HCT116 (cell line): ENCODE results near the gene SERPINA3. TPM values are rescaled to one million over a fixed set of nuclear protein-coding genes. Genes with fewer than 3 reads are reported as not detected.

Experiments used
- ATAC-seq: fragments of 200-7000 bp; cut with Tn5 transposase; 2 replicates; pipeline ENCODE4 v1.9.1; 2020; ENCODE audit warnings: mild to moderate bottlenecking, moderate library complexity
- BruUV-seq: library from RNA; stranded (reverse); fragments of 400-500 nt; replicated peaks from 2 replicates; lab custom pipeline; 2021; lab: Mats Ljungman, UMichigan
- CTCF ChIA-PET: fragments of 300-600 bp; sonication (Branson Sonifier 250); formaldehyde crosslinking; loops from one replicate; lab custom pipeline; 2021; ENCODE audit warnings: antibody characterized with exemption; lab: Charles Lee
- POLR2A ChIA-PET: fragments of 300-600, 350-600 bp; sonication (Branson Sonifier 250); formaldehyde crosslinking; loops from one replicate; lab custom pipeline; 2021; ENCODE audit warnings: antibody characterized with exemption; lab: Charles Lee
- RAD21 ChIA-PET, 2 experiments: fragments of 300-600 bp; sonication (Branson Sonifier 250); formaldehyde crosslinking; loops; one replicate each; lab custom pipeline; 2023; ENCODE audit warnings: low total read pairs in 2 of 2; ENCODE audit not compliant: uncharacterized antibody in 2 of 2, unreplicated experiment in 2 of 2, low non-redundant PET in 1 of 2; lab: Charles Lee
- DNase-seq: peaks from one replicate; pipeline ENCODE4 v3.0.0-alpha.2; 2010; ENCODE audit warnings: low read depth, low spot score
- H2AFZ ChIP-seq: fragments of 200-600 bp; shearing (Covaris generic), sonication (generic); 2 replicates; pipeline ENCODE4 v1.6.1; 2017; ENCODE audit warnings: low read depth, mixed run types, mixed read lengths, antibody characterized with exemption, low read length; ENCODE audit not compliant: poor library complexity, severe bottlenecking
- H3K27ac ChIP-seq: 2 replicates; pipeline ENCODE4 v1.5.1; 2012; ENCODE audit warnings: low read depth, low read length
- H3K27me3 ChIP-seq: fragments of 200-600 bp; sonication (generic); 2 replicates; pipeline ENCODE4 v1.6.1; 2016; ENCODE audit warnings: mixed run types, low read length, mixed read lengths; ENCODE audit not compliant: insufficient read depth
- H3K36me3 ChIP-seq, 2 experiments: fragments of 200-500 bp in 1 of 2; fragments of 200-600 bp in 1 of 2; sonication (Bioruptor generic) in 1 of 2; sonication (generic) in 1 of 2; 2 replicates each; pipeline versions ENCODE4 v1.5.1 to v1.6.1; 2014 to 2016; ENCODE audit warnings: low read length in 2 of 2, inconsistent platforms in 1 of 2, mixed read lengths in 1 of 2, mixed run types in 1 of 2; ENCODE audit not compliant: insufficient read depth in 2 of 2, control insufficient read depth in 1 of 2
- H3K4me1 ChIP-seq, 2 experiments: fragments of 200-600 bp in 1 of 2; sonication (generic) in 1 of 2; 2 replicates each; pipeline versions ENCODE4 v1.5.1 to v1.6.1; 2012 to 2017; ENCODE audit warnings: low read length in 2 of 2, inconsistent platforms in 1 of 2, mild to moderate bottlenecking in 1 of 2, mixed read lengths in 1 of 2, mixed run types in 1 of 2, moderate library complexity in 1 of 2; ENCODE audit not compliant: insufficient read depth in 2 of 2, control insufficient read depth in 1 of 2
- H3K4me2 ChIP-seq: fragments of 200-600 bp; sonication (generic); 2 replicates; pipeline ENCODE4 v1.6.1; 2017; ENCODE audit warnings: mixed run types, low read length, mixed read lengths
- H3K4me3 ChIP-seq, 2 experiments: fragments of 200-600 bp in 1 of 2; sonication (generic) in 1 of 2; replicated peaks in 1 of 2; 2 replicates each; pipeline ENCODE4 v1.5.1; 2011 to 2016; ENCODE audit warnings: low read length in 2 of 2, control low read depth in 1 of 2, low read depth in 1 of 2, mild to moderate bottlenecking in 1 of 2, mixed read lengths in 1 of 2, mixed run types in 1 of 2
- H3K79me2 ChIP-seq: fragments of 200-600 bp; sonication (generic); 2 replicates; pipeline ENCODE4 v1.6.1; 2017; ENCODE audit warnings: mild to moderate bottlenecking, mixed run types, low read length, moderate library complexity, mixed read lengths; ENCODE audit not compliant: insufficient read depth
- H3K9ac ChIP-seq: fragments of 200-600 bp; sonication (generic); 2 replicates; pipeline ENCODE4 v1.6.1; 2016; ENCODE audit warnings: low read length, mixed read lengths
- H3K9me2 ChIP-seq: fragments of 200-600 bp; sonication (generic), shearing (Covaris generic); 2 replicates; pipeline ENCODE4 v1.6.1; 2017; ENCODE audit warnings: mixed run types, mild to moderate bottlenecking, moderate library complexity; ENCODE audit not compliant: insufficient read depth
- H3K9me3 ChIP-seq, 2 experiments: fragments of 200-500 bp in 1 of 2; fragments of 200-600 bp in 1 of 2; sonication (Bioruptor generic) in 1 of 2; sonication (generic) in 1 of 2; 2 replicates each; pipeline ENCODE4 v1.6.1; 2014 to 2017; ENCODE audit warnings: low read length in 2 of 2, mixed read lengths in 2 of 2, inconsistent platforms in 1 of 2, low read depth in 1 of 2, mild to moderate bottlenecking in 1 of 2, mixed run types in 1 of 2, moderate library complexity in 1 of 2; ENCODE audit not compliant: control insufficient read depth in 1 of 2, insufficient read depth in 1 of 2
- H4K20me1 ChIP-seq: fragments of 200-600 bp; sonication (generic), shearing (Covaris generic); 2 replicates; pipeline ENCODE4 v1.6.1; 2017; ENCODE audit warnings: mixed run types, mild to moderate bottlenecking, moderate library complexity; ENCODE audit not compliant: insufficient read depth
- ATF3 ChIP-seq: IDR thresholded peaks from 2 replicates; pipeline ENCODE4 v1.6.1; 2012
- CBX3 ChIP-seq: IDR thresholded peaks from 2 replicates; pipeline ENCODE4 v1.6.1; 2012; ENCODE audit warnings: low read depth
- EZH2 ChIP-seq: fragments of 200-600 bp; sonication (generic); IDR thresholded peaks from 2 replicates; pipeline ENCODE4 v1.6.1; 2017; ENCODE audit warnings: antibody characterized with exemption, mixed run types
- EZH2phosphoT487 ChIP-seq: fragments of 200-600 bp; IDR thresholded peaks from 2 replicates; pipeline ENCODE4 v1.6.1; 2018; ENCODE audit warnings: antibody characterized with exemption, borderline replicate concordance
- MAX ChIP-seq: IDR thresholded peaks from 2 replicates; pipeline ENCODE4 v1.6.1; 2012
- POLR2A ChIP-seq: IDR thresholded peaks from 2 replicates; pipeline ENCODE4 v1.7.0; 2011; ENCODE audit warnings: borderline replicate concordance; ENCODE audit not compliant: insufficient read depth, insufficient read length; ENCODE audit errors: extremely low read depth
- POLR2AphosphoS5 ChIP-seq: IDR thresholded peaks from 2 replicates; pipeline ENCODE4 v1.6.1; 2011; ENCODE audit warnings: mild to moderate bottlenecking, low read depth, low read length, moderate library complexity
- RAD21 ChIP-seq: IDR thresholded peaks from 2 replicates; pipeline ENCODE4 v1.6.1; 2012; ENCODE audit warnings: low read depth, mild to moderate bottlenecking
- YY1 ChIP-seq: IDR thresholded peaks from 2 replicates; pipeline ENCODE4 v1.6.1; 2011; ENCODE audit warnings: low read length, low read depth, moderate library complexity, mild to moderate bottlenecking; ENCODE audit not compliant: insufficient replicate concordance; ENCODE audit errors: extremely low read depth
- ZBTB33 ChIP-seq: IDR thresholded peaks from 2 replicates; pipeline ENCODE4 v1.6.1; 2011; ENCODE audit warnings: mild to moderate bottlenecking, low read length, moderate library complexity; ENCODE audit not compliant: insufficient replicate concordance; ENCODE audit errors: extremely low read depth
- ZFX ChIP-seq: fragments of 450-650 bp; IDR thresholded peaks from 2 replicates; pipeline ENCODE4 v1.6.1; 2017
- ZNF274 ChIP-seq: fragments of 200-500 bp; sonication (Bioruptor generic); IDR thresholded peaks from 2 replicates; pipeline ENCODE4 v1.6.1; 2014; ENCODE audit warnings: mild to moderate bottlenecking, low read depth, low read length, inconsistent platforms
- intact Hi-C: fragments of 100-400 bp; cut with micrococcal nuclease; formaldehyde crosslinking; loops from 2 replicates; pipeline ENCODE4 v1.10.0; 2022
- total RNA-seq: library from RNA; stranded (reverse); gene quantifications from one replicate; pipeline ENCODE4 v1.2.1, GENCODE V29; 2021; ENCODE audit not compliant: unreplicated experiment
- TF ChIP-seq, protein P1 (sequence below): IDR thresholded peaks from 2 replicates; pipeline ENCODE4 v1.6.1; 2012; ENCODE audit warnings: low read depth
- TF ChIP-seq, protein P2 (sequence below), 3 experiments: fragments of 200-600 bp in 1 of 3; sonication (generic) in 1 of 3; IDR thresholded peaks in 2 of 3; conservative IDR thresholded peaks in 1 of 3; 2 replicates each; pipeline ENCODE4 v1.5.1; 2012 to 2017; ENCODE audit warnings: low read depth in 2 of 3, low read length in 2 of 3, antibody characterized with exemption in 1 of 3, borderline replicate concordance in 1 of 3, control low read depth in 1 of 3, mild to moderate bottlenecking in 1 of 3, mixed read lengths in 1 of 3, mixed run types in 1 of 3, moderate library complexity in 1 of 3; ENCODE audit not compliant: insufficient read depth in 1 of 3

SERPINA3 gene
- total RNA-seq, 1 experiment from 2014 or later = 4.3 TPM

DNA sequence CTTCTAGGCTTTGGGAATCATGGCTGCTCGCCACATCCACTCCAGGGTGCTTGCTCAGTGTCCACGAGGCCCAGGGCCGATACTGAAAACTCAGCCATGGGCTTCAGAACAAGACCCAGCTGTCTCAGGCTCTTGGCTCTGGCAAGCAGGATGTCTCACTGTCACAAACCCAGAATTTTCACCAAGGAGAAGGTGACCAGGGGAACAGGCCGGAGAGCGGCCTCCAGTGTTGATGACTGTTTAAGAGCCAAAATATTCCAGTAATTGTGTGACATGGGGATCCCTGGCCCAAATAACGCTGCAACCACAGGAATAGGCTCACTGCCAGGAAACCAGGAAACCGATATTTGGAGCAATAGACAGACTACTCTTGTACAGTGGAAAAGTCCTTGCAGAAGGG, 40.8 kb upstream of the SERPINA3 start (continued):
- no peak for TF ChIP-seq ZBTB33
- TF ChIP-seq EZH2phosphoT487 = no peak
- no peak for TF ChIP-seq POLR2A

DNA sequence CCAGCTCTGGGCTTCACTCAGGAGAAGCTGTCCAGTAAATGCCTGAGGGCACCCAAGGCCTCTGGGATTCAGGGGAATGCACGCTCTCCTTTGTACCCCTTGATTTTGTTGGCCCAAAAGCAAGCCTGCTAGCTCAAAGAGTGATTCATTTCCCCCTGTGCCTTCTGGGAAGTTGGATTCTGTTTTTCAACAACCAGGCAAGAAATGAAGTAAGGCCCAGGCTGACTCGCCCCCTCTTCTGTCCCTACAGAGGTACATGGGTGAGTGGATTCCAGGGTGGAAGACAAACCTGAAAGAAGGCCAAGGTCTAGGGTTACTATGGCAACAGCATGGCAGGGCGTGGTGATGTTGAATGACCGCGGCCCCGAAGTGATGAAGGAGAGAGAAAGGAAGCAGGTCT, 40.2 kb upstream of the SERPINA3 start:
- intact Hi-C loops = no loop called here
- H3K27ac ChIP-seq = no peak overlapping the region
- CTCF ChIA-PET = no interaction called here
- TF ChIP-seq POLR2AphosphoS5 (no peak), CBX3 (no peak), EZH2 (no peak), ZBTB33 (no peak), ZFX (no peak), YY1 (no peak), RAD21 (no peak), MAX (no peak), POLR2A (no peak), ATF3 (no peak), ZNF274 (no peak), EZH2phosphoT487 (no peak)
- TF ChIP-seq, protein P1, sequence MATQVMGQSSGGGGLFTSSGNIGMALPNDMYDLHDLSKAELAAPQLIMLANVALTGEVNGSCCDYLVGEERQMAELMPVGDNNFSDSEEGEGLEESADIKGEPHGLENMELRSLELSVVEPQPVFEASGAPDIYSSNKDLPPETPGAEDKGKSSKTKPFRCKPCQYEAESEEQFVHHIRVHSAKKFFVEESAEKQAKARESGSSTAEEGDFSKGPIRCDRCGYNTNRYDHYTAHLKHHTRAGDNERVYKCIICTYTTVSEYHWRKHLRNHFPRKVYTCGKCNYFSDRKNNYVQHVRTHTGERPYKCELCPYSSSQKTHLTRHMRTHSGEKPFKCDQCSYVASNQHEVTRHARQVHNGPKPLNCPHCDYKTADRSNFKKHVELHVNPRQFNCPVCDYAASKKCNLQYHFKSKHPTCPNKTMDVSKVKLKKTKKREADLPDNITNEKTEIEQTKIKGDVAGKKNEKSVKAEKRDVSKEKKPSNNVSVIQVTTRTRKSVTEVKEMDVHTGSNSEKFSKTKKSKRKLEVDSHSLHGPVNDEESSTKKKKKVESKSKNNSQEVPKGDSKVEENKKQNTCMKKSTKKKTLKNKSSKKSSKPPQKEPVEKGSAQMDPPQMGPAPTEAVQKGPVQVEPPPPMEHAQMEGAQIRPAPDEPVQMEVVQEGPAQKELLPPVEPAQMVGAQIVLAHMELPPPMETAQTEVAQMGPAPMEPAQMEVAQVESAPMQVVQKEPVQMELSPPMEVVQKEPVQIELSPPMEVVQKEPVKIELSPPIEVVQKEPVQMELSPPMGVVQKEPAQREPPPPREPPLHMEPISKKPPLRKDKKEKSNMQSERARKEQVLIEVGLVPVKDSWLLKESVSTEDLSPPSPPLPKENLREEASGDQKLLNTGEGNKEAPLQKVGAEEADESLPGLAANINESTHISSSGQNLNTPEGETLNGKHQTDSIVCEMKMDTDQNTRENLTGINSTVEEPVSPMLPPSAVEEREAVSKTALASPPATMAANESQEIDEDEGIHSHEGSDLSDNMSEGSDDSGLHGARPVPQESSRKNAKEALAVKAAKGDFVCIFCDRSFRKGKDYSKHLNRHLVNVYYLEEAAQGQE = no peak
- TF ChIP-seq, protein P2, sequence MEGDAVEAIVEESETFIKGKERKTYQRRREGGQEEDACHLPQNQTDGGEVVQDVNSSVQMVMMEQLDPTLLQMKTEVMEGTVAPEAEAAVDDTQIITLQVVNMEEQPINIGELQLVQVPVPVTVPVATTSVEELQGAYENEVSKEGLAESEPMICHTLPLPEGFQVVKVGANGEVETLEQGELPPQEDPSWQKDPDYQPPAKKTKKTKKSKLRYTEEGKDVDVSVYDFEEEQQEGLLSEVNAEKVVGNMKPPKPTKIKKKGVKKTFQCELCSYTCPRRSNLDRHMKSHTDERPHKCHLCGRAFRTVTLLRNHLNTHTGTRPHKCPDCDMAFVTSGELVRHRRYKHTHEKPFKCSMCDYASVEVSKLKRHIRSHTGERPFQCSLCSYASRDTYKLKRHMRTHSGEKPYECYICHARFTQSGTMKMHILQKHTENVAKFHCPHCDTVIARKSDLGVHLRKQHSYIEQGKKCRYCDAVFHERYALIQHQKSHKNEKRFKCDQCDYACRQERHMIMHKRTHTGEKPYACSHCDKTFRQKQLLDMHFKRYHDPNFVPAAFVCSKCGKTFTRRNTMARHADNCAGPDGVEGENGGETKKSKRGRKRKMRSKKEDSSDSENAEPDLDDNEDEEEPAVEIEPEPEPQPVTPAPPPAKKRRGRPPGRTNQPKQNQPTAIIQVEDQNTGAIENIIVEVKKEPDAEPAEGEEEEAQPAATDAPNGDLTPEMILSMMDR (IDR thresholded peaks at IDR 0.05 in 2 of 3, conservative IDR thresholded peaks at IDR 0.05 in 1 of 3; ENCODE audit: borderline replicate concordance in 1 of 3, insufficient read depth in 1 of 3, low read depth in 2 of 3, low read length in 2 of 3) = no peak

More for the DNA sequence above, 40.2 kb upstream of the SERPINA3 start:
- H3K9me3 ChIP-seq = no peaks in the 10 kb centered on the region
- no TSS peak for BruUV-seq
- RAD21 ChIA-PET = no interaction called here
- H2AFZ ChIP-seq = no peak overlapping the region
- H3K4me3 ChIP-seq = no peak overlapping the region
- no peaks in the 10 kb centered on the region for H3K79me2 ChIP-seq
- no peak overlapping the region for H3K4me2 ChIP-seq
- H3K36me3 ChIP-seq = no peaks in the 10 kb centered on the region
- H3K9ac ChIP-seq = no peak overlapping the region
- POLR2A ChIA-PET = no interaction called here
- H3K9me2 ChIP-seq = no peaks in the 10 kb centered on the region
- H3K27me3 ChIP-seq = no peaks in the 10 kb centered on the region
- H3K4me1 ChIP-seq = no peaks in the 10 kb centered on the region
- no peak for DNase-seq
- H4K20me1 ChIP-seq = no peaks in the 10 kb centered on the region
- ATAC-seq = no peak
